H1 (cell line): ENCODE measurements around the gene G2E3. TPM values are rescaled to one million over a fixed set of nuclear protein-coding genes. Genes with fewer than 3 reads are reported as not detected.

Source experiments
- CTCF ChIA-PET: fragments of 300-600 bp; sonication (Branson Sonifier 250); formaldehyde crosslinking; loops from one replicate; lab custom pipeline; 2021; ENCODE audit not compliant: partially characterized antibody; lab: Charles Lee
- POLR2A ChIA-PET: fragments of 300-600 bp; sonication (Branson Sonifier 250); formaldehyde crosslinking; loops from one replicate; lab custom pipeline; 2021; ENCODE audit warnings: inconsistent platforms; ENCODE audit not compliant: partially characterized antibody; lab: Charles Lee
- DNase-seq, 2 experiments: peaks; one replicate each; pipeline versions ENCODE4 v3.0.0 to v3.0.0-alpha.2; 2010 to 2022; ENCODE audit warnings: low spot score in 2 of 2, low read depth in 1 of 2, mixed read lengths in 1 of 2
- FAIRE-seq: peaks from 2 replicates; lab custom pipeline; 2011; peaks lifted over from hg19 to GRCh38; lab: Jason Lieb, UNC
- H2AFZ ChIP-seq: 2 replicates; pipeline ENCODE4 v1.8.1; 2012; ENCODE audit warnings: low read length, inconsistent platforms
- H2AK5ac ChIP-seq: 2 replicates; pipeline ENCODE4 v1.6.1; 2013; ENCODE audit warnings: low read depth, low read length
- H2BK120ac ChIP-seq: replicated peaks from 2 replicates; pipeline ENCODE3; 2013; ENCODE audit warnings: low read depth, low read length, inconsistent platforms
- H2BK12ac ChIP-seq: 2 replicates; pipeline ENCODE4 v1.6.1; 2013; ENCODE audit warnings: low read depth, low read length
- H2BK15ac ChIP-seq: 2 replicates; pipeline ENCODE4 v1.6.1; 2013; ENCODE audit warnings: low read length
- H2BK20ac ChIP-seq: 2 replicates; pipeline ENCODE4 v1.6.1; 2013; ENCODE audit warnings: low read length
- H2BK5ac ChIP-seq: 2 replicates; pipeline ENCODE4 v1.6.1; 2013; ENCODE audit warnings: low read depth, low read length
- H3K14ac ChIP-seq: 2 replicates; pipeline ENCODE4 v1.6.1; 2013; ENCODE audit warnings: inconsistent platforms; ENCODE audit not compliant: insufficient read length
- H3K18ac ChIP-seq: 2 replicates; pipeline ENCODE4 v1.6.1; 2013; ENCODE audit warnings: low read length; ENCODE audit errors: extremely low read depth
- H3K23ac ChIP-seq: 2 replicates; pipeline ENCODE4 v1.6.1; 2013; ENCODE audit warnings: inconsistent platforms; ENCODE audit not compliant: insufficient read length
- H3K23me2 ChIP-seq: 2 replicates; pipeline ENCODE4 v1.6.1; 2013; ENCODE audit warnings: low read depth, low read length
- H3K27ac ChIP-seq: 2 replicates; pipeline ENCODE4 v1.6.1; 2011; ENCODE audit warnings: low read depth, low read length, inconsistent platforms
- H3K27me3 ChIP-seq, 4 experiments: replicated peaks in 1 of 4; 1 replicate in 1 of 4; 2 replicates in 3 of 4; pipeline versions ENCODE4 v1.6.1 to v1.8.1; 2011 to 2013; ENCODE audit warnings: low read length in 3 of 4, mild to moderate bottlenecking in 3 of 4, inconsistent platforms in 2 of 4, mixed read lengths in 2 of 4, moderate library complexity in 1 of 4; ENCODE audit not compliant: control insufficient read depth in 3 of 4, insufficient read depth in 3 of 4; ENCODE audit errors: extremely low read depth in 1 of 4
- H3K36me3 ChIP-seq, 4 experiments: 2 replicates each; pipeline versions ENCODE4 v1.6.1 to v1.8.1; 2011 to 2013; ENCODE audit warnings: mild to moderate bottlenecking in 4 of 4, low read length in 3 of 4, moderate library complexity in 2 of 4, control low read depth in 1 of 4, inconsistent platforms in 1 of 4; ENCODE audit not compliant: insufficient read depth in 4 of 4, control insufficient read depth in 2 of 4
- H3K4ac ChIP-seq: replicated peaks from 2 replicates; pipeline ENCODE3; 2013; ENCODE audit warnings: low read length, low read depth, mixed read lengths, inconsistent platforms; ENCODE audit not compliant: insufficient read length
- H3K4me1 ChIP-seq, 4 experiments: replicated peaks in 1 of 4; 1 replicate in 1 of 4; 2 replicates in 3 of 4; pipeline versions ENCODE4 v1.6.1 to v1.8.1; 2011 to 2013; ENCODE audit warnings: low read length in 3 of 4, inconsistent platforms in 2 of 4, mixed read lengths in 1 of 4; ENCODE audit not compliant: insufficient read depth in 4 of 4, control insufficient read depth in 3 of 4
- H3K4me2 ChIP-seq, 2 experiments: 2 replicates each; pipeline versions ENCODE4 v1.6.1 to v1.8.1; 2011 to 2013; ENCODE audit warnings: low read depth in 2 of 2, low read length in 2 of 2, control low read depth in 1 of 2, inconsistent platforms in 1 of 2, mild to moderate bottlenecking in 1 of 2; ENCODE audit not compliant: insufficient read depth in 1 of 2
- H3K4me3 ChIP-seq, 4 experiments: fragments of 200-600, 300-600 bp in 1 of 4; sonication (generic), shearing (Covaris generic), sonication (Bioruptor Twin) in 1 of 4; 2 replicates each; pipeline versions ENCODE4 v1.5.1 to v1.8.1; 2011 to 2016; ENCODE audit warnings: low read length in 4 of 4, low read depth in 3 of 4, control low read depth in 2 of 4, inconsistent platforms in 2 of 4, mild to moderate bottlenecking in 2 of 4, mixed read lengths in 1 of 4, moderate library complexity in 1 of 4; ENCODE audit not compliant: insufficient read depth in 2 of 4; ENCODE audit errors: extremely low read depth in 1 of 4
- H3K56ac ChIP-seq: replicated peaks from 2 replicates; pipeline ENCODE3; 2013; ENCODE audit warnings: low read depth, mild to moderate bottlenecking, mixed read lengths, low read length, inconsistent platforms; ENCODE audit not compliant: insufficient read length
- H3K79me1 ChIP-seq: 2 replicates; pipeline ENCODE4 v1.6.1; 2013; ENCODE audit warnings: low read depth, low read length, control low read depth
- H3K79me2 ChIP-seq, 2 experiments: 2 replicates each; pipeline versions ENCODE4 v1.6.1 to v1.8.1; 2012 to 2013; ENCODE audit warnings: low read length in 2 of 2, mild to moderate bottlenecking in 2 of 2, inconsistent platforms in 1 of 2; ENCODE audit not compliant: insufficient read depth in 2 of 2, control insufficient read depth in 1 of 2
- H3K9ac ChIP-seq, 4 experiments: replicated peaks in 1 of 4; 1 replicate in 1 of 4; 2 replicates in 3 of 4; pipeline versions ENCODE4 v1.6.1 to v1.8.1; 2011 to 2013; ENCODE audit warnings: low read depth in 3 of 4, low read length in 3 of 4, control low read depth in 2 of 4, mild to moderate bottlenecking in 2 of 4, moderate library complexity in 2 of 4, inconsistent platforms in 1 of 4; ENCODE audit errors: extremely low read depth in 1 of 4
- H3K9me3 ChIP-seq, 2 experiments: 2 replicates each; pipeline versions ENCODE4 v1.6.1 to v1.8.1; 2012 to 2013; ENCODE audit warnings: mild to moderate bottlenecking in 2 of 2, moderate library complexity in 2 of 2, control low read depth in 1 of 2, inconsistent platforms in 1 of 2, low read depth in 1 of 2, low read length in 1 of 2, mixed read lengths in 1 of 2; ENCODE audit not compliant: insufficient read depth in 2 of 2
- H4K20me1 ChIP-seq, 2 experiments: replicated peaks in 1 of 2; 2 replicates each; pipeline versions ENCODE3 to v1.8.1; 2011 to 2013; ENCODE audit warnings: inconsistent platforms in 2 of 2, low read length in 2 of 2, mild to moderate bottlenecking in 1 of 2; ENCODE audit not compliant: insufficient read depth in 2 of 2, control insufficient read depth in 1 of 2
- H4K5ac ChIP-seq: 2 replicates; pipeline ENCODE4 v1.6.1; 2013; ENCODE audit warnings: low read length, low read depth, mixed read lengths, inconsistent platforms; ENCODE audit not compliant: insufficient read length
- H4K8ac ChIP-seq: 2 replicates; pipeline ENCODE4 v1.8.0; 2013; ENCODE audit warnings: mild to moderate bottlenecking, moderate library complexity, low read length, inconsistent platforms; ENCODE audit not compliant: insufficient read depth; ENCODE audit errors: extremely low read depth
- H4K91ac ChIP-seq: replicated peaks from 2 replicates; pipeline ENCODE3; 2013; ENCODE audit warnings: low read length, mixed read lengths, inconsistent platforms; ENCODE audit not compliant: insufficient read length
- BACH1 ChIP-seq: IDR thresholded peaks from 2 replicates; pipeline ENCODE4 v1.6.1; 2012; ENCODE audit warnings: low read length, improper control_type of control experiment
- BRCA1 ChIP-seq: IDR thresholded peaks from 2 replicates; pipeline ENCODE4 v1.6.1; 2012; ENCODE audit warnings: low read depth, low read length, improper control_type of control experiment
- CBX5 ChIP-seq: fragments of 300-800, 300-1000 bp; sonication (generic); IDR thresholded peaks from 2 replicates; pipeline ENCODE4 v1.7.1; 2016; ENCODE audit warnings: antibody characterized with exemption, low read length, low read depth
- CBX8 ChIP-seq: fragments of 300-800, 300-1000 bp; sonication (generic); IDR thresholded peaks from 2 replicates; pipeline ENCODE4 v1.7.1; 2016; ENCODE audit warnings: low read depth, low read length, borderline replicate concordance
- CEBPB ChIP-seq: IDR thresholded peaks from 2 replicates; pipeline ENCODE4 v1.6.1; 2012; ENCODE audit warnings: low read depth, low read length
- CHD2 ChIP-seq: IDR thresholded peaks from 2 replicates; pipeline ENCODE4 v1.6.1; 2012; ENCODE audit warnings: low read length, improper control_type of control experiment
- E2F6 ChIP-seq: IDR thresholded peaks from 2 replicates; pipeline ENCODE4 v1.6.1; 2012; ENCODE audit warnings: inconsistent platforms
- KDM5A ChIP-seq: fragments of 200-600 bp; IDR thresholded peaks from 2 replicates; pipeline ENCODE4 v1.7.1; 2012; ENCODE audit warnings: mild to moderate bottlenecking, low read length, inconsistent platforms, mixed read lengths
- MAFK ChIP-seq: IDR thresholded peaks from 2 replicates; pipeline ENCODE4 v1.6.1; 2012; ENCODE audit warnings: low read depth, mild to moderate bottlenecking, improper control_type of control experiment, low read length
- SIRT6 ChIP-seq: IDR thresholded peaks from one replicate; pipeline ENCODE4 v1.7.1; 2012; ENCODE audit warnings: low read length, inconsistent platforms
- SP2 ChIP-seq: IDR thresholded peaks from 2 replicates; pipeline ENCODE4 v1.6.1; 2012; ENCODE audit warnings: mild to moderate bottlenecking, low read length, inconsistent platforms
- SRF ChIP-seq: IDR thresholded peaks from 2 replicates; pipeline ENCODE4 v1.6.1; 2011; ENCODE audit warnings: mild to moderate bottlenecking, low read depth, low read length, moderate library complexity
- SUZ12 ChIP-seq: fragments of 200-600 bp; sonication (generic); IDR thresholded peaks from 2 replicates; pipeline ENCODE4 v1.6.1; 2012; ENCODE audit warnings: mild to moderate bottlenecking, inconsistent platforms, low read length, moderate library complexity, mixed read lengths
- TAF7 ChIP-seq: optimal IDR thresholded peaks from 2 replicates; pipeline ENCODE3; 2011; ENCODE audit warnings: low read depth, mild to moderate bottlenecking, inconsistent platforms, low read length, moderate library complexity, borderline replicate concordance
- USF2 ChIP-seq: IDR thresholded peaks from 2 replicates; pipeline ENCODE4 v1.6.1; 2011; ENCODE audit warnings: low read length, improper control_type of control experiment
- YY1 ChIP-seq: IDR thresholded peaks from 2 replicates; pipeline ENCODE4 v1.6.1; 2011; ENCODE audit warnings: low read depth, mild to moderate bottlenecking, low read length
- polyA plus RNA-seq, 7 experiments: library from polyadenylated mRNA; depleted of rRNA in 3 of 7; stranded (reverse) in 5 of 7; unstranded in 2 of 7; fragments of >200 nt in 5 of 7; fragments of 200-250 nt in 2 of 7; gene quantifications; 1 replicate in 5 of 7; 2 replicates in 1 of 7; 4 replicates in 1 of 7; pipeline versions ENCODE4 v1.2.1 to v1.2.3, GENCODE V29; 2011 to 2013; ENCODE audit warnings: missing spikeins in 2 of 7, mixed read lengths in 2 of 7
- total RNA-seq: library from RNA; stranded (reverse); fragmentation: NEBNext Ultra II Directional; extraction: Animal tissue kit (Norgen Biotek cat#: 25700); gene quantifications from 2 replicates; pipeline ENCODE4 v1.2.1, GENCODE V29; 2021

The G2E3 gene
- total and polyA plus RNA-seq, 2 of the 8 experiments (the other 6 are each of a cell fraction or from before 2014, with no cell fraction given): 9.2 to 72.0 TPM

GRCh38 chr14:30597504-30597903 lies 38.5 kb downstream of the G2E3 start:
- H3K4me2 ChIP-seq: no peak overlapping the region
- TF ChIP-seq SUZ12 (no peak), KDM5A (no peak), BRCA1 (no peak), CEBPB (no peak), MAFK (no peak), E2F6 (no peak), CHD2 (no peak), BACH1 (no peak), USF2 (no peak), CBX8 (no peak), SP2 (no peak), SRF (no peak), TAF7 (no peak), YY1 (no peak), CBX5 (no peak), SIRT6 (no peak)

More at GRCh38 chr14:30597504-30597903, 38.5 kb downstream of the G2E3 start:
- ChIA-PET CTCF (interaction anchor here (0.7 kb wide), 1 partner anchor 22 kb away, joined by 3 read pairs; no protein-coding TSS in a partner anchor), POLR2A (no interaction called here)
- H2BK5ac ChIP-seq: no peak overlapping the region
- no peak overlapping the region for H2AK5ac ChIP-seq
- no peaks in the 10 kb centered on the region for H3K23me2 ChIP-seq
- H4K5ac ChIP-seq: no peak overlapping the region
- H3K36me3 ChIP-seq: peaks cover 6 to 72% (median 31%) of the 10 kb centered on the region in 4 experiments
- DNase-seq: no peak
- H3K9me3 ChIP-seq: no peaks in the 10 kb centered on the region
- H3K56ac ChIP-seq: no peak overlapping the region
- no peak overlapping the region for H4K91ac ChIP-seq
- no peak overlapping the region for H3K23ac ChIP-seq
- H3K27me3 ChIP-seq: no peaks in the 10 kb centered on the region
- H3K14ac ChIP-seq: no peak overlapping the region
- H3K4me1 ChIP-seq: no peaks in the 10 kb centered on the region
- H3K79me2 ChIP-seq: peaks cover 0 to 5% of the 10 kb centered on the region in 2 experiments; a peak in 1 of 4 replicates
- no peak overlapping the region for H3K9ac ChIP-seq
- no peaks in the 10 kb centered on the region for H3K79me1 ChIP-seq
- FAIRE-seq: no peak
- no peak overlapping the region for H3K18ac ChIP-seq
- no peak overlapping the region for H2BK12ac ChIP-seq
- H3K4ac ChIP-seq: no peak overlapping the region
- no peak overlapping the region for H2AFZ ChIP-seq
- H4K20me1 ChIP-seq: peaks cover 1 to 6% of the 10 kb centered on the region in 2 experiments
- H4K8ac ChIP-seq: no peak overlapping the region
- no peak overlapping the region for H2BK15ac ChIP-seq
- no peak overlapping the region for H2BK120ac ChIP-seq
- H3K4me3 ChIP-seq: no peak overlapping the region
- no peak overlapping the region for H2BK20ac ChIP-seq
- no peak overlapping the region for H3K27ac ChIP-seq
